Measurements from ENCODE around the gene ACOX3.

The ACOX3 gene

DNA sequence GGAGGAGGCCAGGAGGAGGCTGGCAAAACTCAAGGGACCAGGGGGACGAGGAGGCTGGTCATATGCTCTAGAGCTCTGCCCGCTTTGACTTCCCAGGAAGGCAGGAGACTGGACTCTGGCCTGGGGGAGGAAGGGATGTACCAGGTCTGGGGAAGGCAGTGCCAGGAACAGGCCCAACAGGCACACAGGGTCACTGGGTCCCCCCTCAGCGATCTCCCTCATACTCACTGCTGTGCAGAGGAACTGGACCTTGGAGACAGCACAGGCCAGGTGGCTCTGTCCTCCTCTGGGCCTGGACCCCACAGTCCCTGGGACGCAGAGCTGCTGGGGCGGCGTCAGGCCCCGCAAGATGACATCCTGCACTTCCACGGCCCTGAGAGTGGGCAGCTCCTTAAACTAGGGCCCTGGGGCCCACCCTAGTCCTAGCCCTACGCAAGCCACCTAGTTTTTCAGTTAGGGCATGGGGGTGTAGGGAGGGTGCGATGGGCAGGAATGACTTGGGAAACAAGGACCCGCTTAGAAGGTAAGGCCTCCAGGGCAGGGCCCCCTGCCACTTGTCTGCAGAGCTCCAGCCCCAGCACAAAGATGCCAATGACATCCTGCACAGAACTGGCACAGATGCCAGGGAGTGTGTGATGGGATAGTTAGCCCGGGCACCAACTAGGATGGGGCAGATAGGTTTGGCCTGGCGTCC is 111.5 kb downstream of the ACOX3 start (continued):
- TF ChIP-seq, protein P1, sequence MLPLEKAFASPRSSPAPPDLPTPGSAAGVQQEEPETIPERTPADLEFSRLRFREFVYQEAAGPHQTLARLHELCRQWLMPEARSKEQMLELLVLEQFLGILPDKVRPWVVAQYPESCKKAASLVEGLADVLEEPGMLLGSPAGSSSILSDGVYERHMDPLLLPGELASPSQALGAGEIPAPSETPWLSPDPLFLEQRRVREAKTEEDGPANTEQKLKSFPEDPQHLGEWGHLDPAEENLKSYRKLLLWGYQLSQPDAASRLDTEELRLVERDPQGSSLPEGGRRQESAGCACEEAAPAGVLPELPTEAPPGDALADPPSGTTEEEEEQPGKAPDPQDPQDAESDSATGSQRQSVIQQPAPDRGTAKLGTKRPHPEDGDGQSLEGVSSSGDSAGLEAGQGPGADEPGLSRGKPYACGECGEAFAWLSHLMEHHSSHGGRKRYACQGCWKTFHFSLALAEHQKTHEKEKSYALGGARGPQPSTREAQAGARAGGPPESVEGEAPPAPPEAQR (tag by site-specific recombination; IDR thresholded peaks at IDR 0.05), result no peak
- TF ChIP-seq RBAK (tag by site-specific recombination; IDR thresholded peaks at IDR 0.05), result no peak

DNA sequence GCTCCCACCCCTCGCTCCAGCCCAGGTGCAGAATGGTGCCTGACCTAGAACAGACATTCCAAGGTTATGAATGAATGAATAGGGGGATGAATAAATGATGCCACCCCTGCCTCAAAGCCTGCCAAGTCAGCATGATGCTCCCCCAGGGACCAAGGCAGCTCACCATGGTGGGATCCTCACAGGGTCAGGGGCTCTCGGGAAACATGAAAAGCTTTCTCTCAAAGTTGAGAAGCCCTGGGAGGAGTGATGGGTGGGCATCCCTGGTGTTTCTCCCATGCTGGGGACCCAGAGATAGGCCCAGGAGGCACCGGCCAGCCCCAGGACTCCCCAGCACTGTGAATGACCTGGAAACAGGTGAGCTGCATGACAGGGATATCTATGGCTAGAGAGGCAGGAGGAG is 112.1 kb downstream of the ACOX3 start:
- no peaks in the 10 kb centered on the region for H3K4me1 ChIP-seq (ENCODE audit: control insufficient read depth, insufficient read depth, low read length)
- TF ChIP-seq ZBTB48 (tag by site-specific recombination; IDR thresholded peaks at IDR 0.05), result no peak
- no peak for TF ChIP-seq KLF7 (tag by site-specific recombination; IDR thresholded peaks at IDR 0.05; ENCODE audit: borderline replicate concordance)
- TF ChIP-seq ZNF830 (tag by site-specific recombination; IDR thresholded peaks at IDR 0.05; ENCODE audit: low read depth), result no peak
- no peak for TF ChIP-seq ZNF311 (tag by site-specific recombination; IDR thresholded peaks at IDR 0.05; ENCODE audit: borderline replicate concordance)
- no peak for TF ChIP-seq ZSCAN23 (tag by site-specific recombination; IDR thresholded peaks at IDR 0.05)
- no peak for TF ChIP-seq KLF16 (tag by site-specific recombination; IDR thresholded peaks at IDR 0.05)
- TF ChIP-seq ZNF214 (tag by site-specific recombination; IDR thresholded peaks at IDR 0.05; ENCODE audit: borderline replicate concordance), result no peak
- TF ChIP-seq ZNF777 (tag by site-specific recombination; IDR thresholded peaks at IDR 0.05; ENCODE audit: borderline replicate concordance), result no peak
- no peak for TF ChIP-seq ZNF747 (tag by site-specific recombination; IDR thresholded peaks at IDR 0.05)
- TF ChIP-seq, protein P2, sequence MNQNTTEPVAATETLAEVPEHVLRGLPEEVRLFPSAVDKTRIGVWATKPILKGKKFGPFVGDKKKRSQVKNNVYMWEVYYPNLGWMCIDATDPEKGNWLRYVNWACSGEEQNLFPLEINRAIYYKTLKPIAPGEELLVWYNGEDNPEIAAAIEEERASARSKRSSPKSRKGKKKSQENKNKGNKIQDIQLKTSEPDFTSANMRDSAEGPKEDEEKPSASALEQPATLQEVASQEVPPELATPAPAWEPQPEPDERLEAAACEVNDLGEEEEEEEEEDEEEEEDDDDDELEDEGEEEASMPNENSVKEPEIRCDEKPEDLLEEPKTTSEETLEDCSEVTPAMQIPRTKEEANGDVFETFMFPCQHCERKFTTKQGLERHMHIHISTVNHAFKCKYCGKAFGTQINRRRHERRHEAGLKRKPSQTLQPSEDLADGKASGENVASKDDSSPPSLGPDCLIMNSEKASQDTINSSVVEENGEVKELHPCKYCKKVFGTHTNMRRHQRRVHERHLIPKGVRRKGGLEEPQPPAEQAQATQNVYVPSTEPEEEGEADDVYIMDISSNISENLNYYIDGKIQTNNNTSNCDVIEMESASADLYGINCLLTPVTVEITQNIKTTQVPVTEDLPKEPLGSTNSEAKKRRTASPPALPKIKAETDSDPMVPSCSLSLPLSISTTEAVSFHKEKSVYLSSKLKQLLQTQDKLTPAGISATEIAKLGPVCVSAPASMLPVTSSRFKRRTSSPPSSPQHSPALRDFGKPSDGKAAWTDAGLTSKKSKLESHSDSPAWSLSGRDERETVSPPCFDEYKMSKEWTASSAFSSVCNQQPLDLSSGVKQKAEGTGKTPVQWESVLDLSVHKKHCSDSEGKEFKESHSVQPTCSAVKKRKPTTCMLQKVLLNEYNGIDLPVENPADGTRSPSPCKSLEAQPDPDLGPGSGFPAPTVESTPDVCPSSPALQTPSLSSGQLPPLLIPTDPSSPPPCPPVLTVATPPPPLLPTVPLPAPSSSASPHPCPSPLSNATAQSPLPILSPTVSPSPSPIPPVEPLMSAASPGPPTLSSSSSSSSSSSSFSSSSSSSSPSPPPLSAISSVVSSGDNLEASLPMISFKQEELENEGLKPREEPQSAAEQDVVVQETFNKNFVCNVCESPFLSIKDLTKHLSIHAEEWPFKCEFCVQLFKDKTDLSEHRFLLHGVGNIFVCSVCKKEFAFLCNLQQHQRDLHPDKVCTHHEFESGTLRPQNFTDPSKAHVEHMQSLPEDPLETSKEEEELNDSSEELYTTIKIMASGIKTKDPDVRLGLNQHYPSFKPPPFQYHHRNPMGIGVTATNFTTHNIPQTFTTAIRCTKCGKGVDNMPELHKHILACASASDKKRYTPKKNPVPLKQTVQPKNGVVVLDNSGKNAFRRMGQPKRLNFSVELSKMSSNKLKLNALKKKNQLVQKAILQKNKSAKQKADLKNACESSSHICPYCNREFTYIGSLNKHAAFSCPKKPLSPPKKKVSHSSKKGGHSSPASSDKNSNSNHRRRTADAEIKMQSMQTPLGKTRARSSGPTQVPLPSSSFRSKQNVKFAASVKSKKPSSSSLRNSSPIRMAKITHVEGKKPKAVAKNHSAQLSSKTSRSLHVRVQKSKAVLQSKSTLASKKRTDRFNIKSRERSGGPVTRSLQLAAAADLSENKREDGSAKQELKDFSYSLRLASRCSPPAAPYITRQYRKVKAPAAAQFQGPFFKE (tag by site-specific recombination; IDR thresholded peaks at IDR 0.05; ENCODE audit: borderline replicate concordance), result no peak
- no peak for TF ChIP-seq ZNF112 (tag by site-specific recombination; IDR thresholded peaks at IDR 0.05)
- H3K4me3 ChIP-seq (ENCODE audit: low read depth, low read length), result no peak overlapping the region
- ChIA-PET POLR2A (no interaction called here), CTCF (interaction anchor here (1.3 kb wide), 1 partner anchor 86 kb away, joined by 3 read pairs; no protein-coding TSS in a partner anchor)
- H3K27ac ChIP-seq (ENCODE audit: extremely low read depth, low read depth, low read length), result no peak overlapping the region
- H3K9me3 ChIP-seq (ENCODE audit: control insufficient read depth, insufficient read depth, low read depth, low read length), result no peaks in the 10 kb centered on the region
- H3K36me3 ChIP-seq (ENCODE audit: control insufficient read depth in 2 of 2, insufficient read depth in 1 of 2, low read length in 2 of 2), result no peaks in the 10 kb centered on the region

DNA sequence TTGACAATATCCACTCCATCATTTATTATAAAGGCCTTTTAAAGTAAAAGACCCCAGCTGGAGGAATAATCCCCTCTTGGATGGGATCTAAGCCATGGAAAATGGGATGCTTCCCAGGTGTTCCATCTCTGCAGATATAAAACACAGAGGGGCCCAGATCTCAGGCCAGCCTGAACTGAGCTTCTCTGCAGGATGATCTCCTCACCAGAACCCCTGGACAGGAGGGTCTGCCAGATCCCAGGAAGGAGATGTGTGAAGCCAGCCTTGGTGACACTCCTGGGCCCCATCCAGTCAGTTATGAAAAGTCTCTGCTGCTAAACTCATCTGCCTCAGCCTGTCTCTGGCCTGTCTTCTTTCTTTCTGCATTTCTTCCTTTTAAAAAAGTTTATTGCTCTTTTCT is 114.3 kb downstream of the ACOX3 start:
- H3K36me3 ChIP-seq (ENCODE audit: control insufficient read depth in 2 of 2, insufficient read depth in 1 of 2, low read length in 2 of 2), result no peaks in the 10 kb centered on the region
- CTCF ChIA-PET, result interaction anchor here (0.7 kb wide), 1 partner anchor 18 kb away, joined by 3 read pairs; no protein-coding TSS in a partner anchor
- H3K27ac ChIP-seq (ENCODE audit: extremely low read depth, low read depth, low read length), result no peak overlapping the region
- no peaks in the 10 kb centered on the region for H3K9me3 ChIP-seq (ENCODE audit: control insufficient read depth, insufficient read depth, low read depth, low read length)
- POLR2A ChIA-PET, result no interaction called here
- no peak overlapping the region for H3K4me3 ChIP-seq (ENCODE audit: low read depth, low read length)
- H3K4me1 ChIP-seq (ENCODE audit: control insufficient read depth, insufficient read depth, low read length), result no peaks in the 10 kb centered on the region
- TF ChIP-seq ZNF837 (tag by site-specific recombination; IDR thresholded peaks at IDR 0.05), result no peak
- no peak for TF ChIP-seq ZNF121 (tag by site-specific recombination; IDR thresholded peaks at IDR 0.05)
- TF ChIP-seq SALL2 (tag by site-specific recombination; IDR thresholded peaks at IDR 0.05; ENCODE audit: borderline replicate concordance), result no peak
- no peak for TF ChIP-seq ZNF791 (tag by site-specific recombination; IDR thresholded peaks at IDR 0.05)
- TF ChIP-seq SCRT1 (tag by site-specific recombination; IDR thresholded peaks at IDR 0.05; ENCODE audit: borderline replicate concordance), result no peak
- no peak for TF ChIP-seq ZNF843 (tag by site-specific recombination; IDR thresholded peaks at IDR 0.05)
- TF ChIP-seq, protein P3, sequence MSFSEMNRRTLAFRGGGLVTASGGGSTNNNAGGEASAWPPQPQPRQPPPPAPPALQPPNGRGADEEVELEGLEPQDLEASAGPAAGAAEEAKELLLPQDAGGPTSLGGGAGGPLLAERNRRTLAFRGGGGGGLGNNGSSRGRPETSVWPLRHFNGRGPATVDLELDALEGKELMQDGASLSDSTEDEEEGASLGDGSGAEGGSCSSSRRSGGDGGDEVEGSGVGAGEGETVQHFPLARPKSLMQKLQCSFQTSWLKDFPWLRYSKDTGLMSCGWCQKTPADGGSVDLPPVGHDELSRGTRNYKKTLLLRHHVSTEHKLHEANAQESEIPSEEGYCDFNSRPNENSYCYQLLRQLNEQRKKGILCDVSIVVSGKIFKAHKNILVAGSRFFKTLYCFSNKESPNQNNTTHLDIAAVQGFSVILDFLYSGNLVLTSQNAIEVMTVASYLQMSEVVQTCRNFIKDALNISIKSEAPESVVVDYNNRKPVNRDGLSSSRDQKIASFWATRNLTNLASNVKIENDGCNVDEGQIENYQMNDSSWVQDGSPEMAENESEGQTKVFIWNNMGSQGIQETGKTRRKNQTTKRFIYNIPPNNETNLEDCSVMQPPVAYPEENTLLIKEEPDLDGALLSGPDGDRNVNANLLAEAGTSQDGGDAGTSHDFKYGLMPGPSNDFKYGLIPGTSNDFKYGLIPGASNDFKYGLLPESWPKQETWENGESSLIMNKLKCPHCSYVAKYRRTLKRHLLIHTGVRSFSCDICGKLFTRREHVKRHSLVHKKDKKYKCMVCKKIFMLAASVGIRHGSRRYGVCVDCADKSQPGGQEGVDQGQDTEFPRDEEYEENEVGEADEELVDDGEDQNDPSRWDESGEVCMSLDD (tag by site-specific recombination; IDR thresholded peaks at IDR 0.05), result no peak
- no peak for TF ChIP-seq ZNF544 (tag by site-specific recombination; IDR thresholded peaks at IDR 0.05)
- TF ChIP-seq KLF16 (tag by site-specific recombination; IDR thresholded peaks at IDR 0.05), result no peak
- no peak for TF ChIP-seq ZBTB7A (tag by site-specific recombination; IDR thresholded peaks at IDR 0.05; ENCODE audit: low read depth)
- no peak for TF ChIP-seq ZNF138 (tag by site-specific recombination; IDR thresholded peaks at IDR 0.05; ENCODE audit: borderline replicate concordance)
- TF ChIP-seq ZNF24 (tag by site-specific recombination; IDR thresholded peaks at IDR 0.05), result no peak
